Left ventricle myocardium inferior (tissue), 1 donor: Measurements from ENCODE around the gene RTP3. TPM values are rescaled to one million over a fixed set of nuclear protein-coding genes. Genes with fewer than 3 reads are reported as not detected.
"Not testable (repeated sequence)": the region's sequence is repeated elsewhere in the genome, so short reads cannot be mapped to it uniquely, and the experiment has no call there.

Experiments
- DNase-seq: peaks from one replicate; pipeline ENCODE4 v3.0.0-alpha.2; 2020
- H3K27ac ChIP-seq: fragments of 200-600 bp; replicated peaks from 2 replicates; pipeline ENCODE4 v1.8.0; 2021
- H3K27me3 ChIP-seq: fragments of 200-600 bp; 2 replicates; pipeline ENCODE4 v1.8.0; 2021; ENCODE audit warnings: low read depth
- H3K36me3 ChIP-seq: fragments of 200-600 bp; 2 replicates; pipeline ENCODE4 v1.8.0; 2021
- H3K4me1 ChIP-seq: fragments of 200-600 bp; 2 replicates; pipeline ENCODE4 v1.8.0; 2021
- H3K4me3 ChIP-seq: fragments of 200-600 bp; 2 replicates; pipeline ENCODE4 v1.8.0; 2021; ENCODE audit warnings: mild to moderate bottlenecking, moderate library complexity
- H3K9me3 ChIP-seq: fragments of 200-600 bp; replicated peaks from 2 replicates; pipeline ENCODE4 v1.8.0; 2021
- intact Hi-C: fragments of 100-400 bp; cut with micrococcal nuclease; formaldehyde crosslinking; loops from one replicate; pipeline ENCODE4 v1.11.0; 2022
- total RNA-seq: library from RNA; stranded (reverse); fragmentation: NEBNext Ultra II Directional; extraction: Animal tissue kit (Norgen Biotek cat#: 25700); gene quantifications from one replicate; pipeline ENCODE4 v1.2.1, GENCODE V29; 2021
- TF ChIP-seq, protein P1 (sequence below): fragments of 200-600 bp; IDR thresholded peaks from 2 replicates; pipeline ENCODE4 v1.8.0; 2021; ENCODE audit warnings: antibody characterized with exemption, mild to moderate bottlenecking, borderline replicate concordance
- donor health status: DM: no; HTN: yes; CAD: no; lungs with severe emphysema.

RTP3 gene
- total RNA-seq, 1 donor from 2014 or later: not detected

GRCh38 chr3:46517016-46517783 lies 19.4 kb downstream of the RTP3 start:
- Histone ChIP-seq H3K27me3 (no peaks in the 10 kb centered on the region), H3K4me1 (no peaks in the 10 kb centered on the region), H3K9me3 (no peaks in the 10 kb centered on the region), H3K27ac (no peak overlapping the region), H3K36me3 (peaks cover 41% of the 10 kb centered on the region), H3K4me3 (no peak overlapping the region)
- DNase-seq: no peak
- intact Hi-C loops: no loop called here
- TF ChIP-seq, protein P1, sequence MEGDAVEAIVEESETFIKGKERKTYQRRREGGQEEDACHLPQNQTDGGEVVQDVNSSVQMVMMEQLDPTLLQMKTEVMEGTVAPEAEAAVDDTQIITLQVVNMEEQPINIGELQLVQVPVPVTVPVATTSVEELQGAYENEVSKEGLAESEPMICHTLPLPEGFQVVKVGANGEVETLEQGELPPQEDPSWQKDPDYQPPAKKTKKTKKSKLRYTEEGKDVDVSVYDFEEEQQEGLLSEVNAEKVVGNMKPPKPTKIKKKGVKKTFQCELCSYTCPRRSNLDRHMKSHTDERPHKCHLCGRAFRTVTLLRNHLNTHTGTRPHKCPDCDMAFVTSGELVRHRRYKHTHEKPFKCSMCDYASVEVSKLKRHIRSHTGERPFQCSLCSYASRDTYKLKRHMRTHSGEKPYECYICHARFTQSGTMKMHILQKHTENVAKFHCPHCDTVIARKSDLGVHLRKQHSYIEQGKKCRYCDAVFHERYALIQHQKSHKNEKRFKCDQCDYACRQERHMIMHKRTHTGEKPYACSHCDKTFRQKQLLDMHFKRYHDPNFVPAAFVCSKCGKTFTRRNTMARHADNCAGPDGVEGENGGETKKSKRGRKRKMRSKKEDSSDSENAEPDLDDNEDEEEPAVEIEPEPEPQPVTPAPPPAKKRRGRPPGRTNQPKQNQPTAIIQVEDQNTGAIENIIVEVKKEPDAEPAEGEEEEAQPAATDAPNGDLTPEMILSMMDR: no peak

- TF ChIP-seq, protein P1: no peak
- Histone ChIP-seq H3K9me3 (no peaks in the 10 kb centered on the region), H3K4me3 (no peak overlapping the region), H3K27me3 (no peaks in the 10 kb centered on the region), H3K36me3 (peaks cover 42% of the 10 kb centered on the region), H3K27ac (no peak overlapping the region), H3K4me1 (no peaks in the 10 kb centered on the region)
- intact Hi-C loops: no loop called here
- DNase-seq: no peak
Observed at GRCh38 chr3:46517784-46518181, 20.0 kb downstream of the RTP3 start.

DNA sequence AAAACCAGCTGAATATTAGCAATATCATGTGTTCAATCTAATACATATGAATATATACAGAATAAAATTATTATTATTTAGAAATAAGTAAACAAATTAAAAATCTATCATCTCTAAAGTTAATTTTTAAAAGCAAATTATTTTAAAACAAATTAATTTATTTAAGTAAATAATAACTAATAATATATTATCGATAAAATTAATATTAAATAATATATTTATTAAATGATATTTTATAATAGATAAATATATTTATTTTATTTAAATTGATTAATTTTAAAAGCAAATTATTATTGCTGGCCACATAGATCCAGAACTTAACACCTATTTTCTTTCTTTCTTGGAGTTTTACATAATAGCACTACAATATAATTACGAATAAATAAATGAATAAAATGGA lies 22.2 kb downstream of the RTP3 start:
- H3K4me3 ChIP-seq: no peak overlapping the region
- no peak overlapping the region for H3K27ac ChIP-seq
- no peaks in the 10 kb centered on the region for H3K4me1 ChIP-seq
- DNase-seq: no peak
- H3K36me3 ChIP-seq: peaks cover 44% of the 10 kb centered on the region
- no peaks in the 10 kb centered on the region for H3K9me3 ChIP-seq
- TF ChIP-seq, protein P1: no peak
- intact Hi-C loops: no loop called here
- no peaks in the 10 kb centered on the region for H3K27me3 ChIP-seq

- Histone ChIP-seq H3K9me3 (no peaks in the 10 kb centered on the region), H3K27me3 (no peaks in the 10 kb centered on the region), H3K4me3 (no peak overlapping the region), H3K36me3 (peaks cover 49% of the 10 kb centered on the region), H3K4me1 (no peaks in the 10 kb centered on the region), H3K27ac (no peak overlapping the region)
- no peak for DNase-seq
- intact Hi-C loops: no loop called here
- TF ChIP-seq, protein P1: no peak
Observed at GRCh38 chr3:46520531-46520930, 22.8 kb downstream of the RTP3 start.

DNA sequence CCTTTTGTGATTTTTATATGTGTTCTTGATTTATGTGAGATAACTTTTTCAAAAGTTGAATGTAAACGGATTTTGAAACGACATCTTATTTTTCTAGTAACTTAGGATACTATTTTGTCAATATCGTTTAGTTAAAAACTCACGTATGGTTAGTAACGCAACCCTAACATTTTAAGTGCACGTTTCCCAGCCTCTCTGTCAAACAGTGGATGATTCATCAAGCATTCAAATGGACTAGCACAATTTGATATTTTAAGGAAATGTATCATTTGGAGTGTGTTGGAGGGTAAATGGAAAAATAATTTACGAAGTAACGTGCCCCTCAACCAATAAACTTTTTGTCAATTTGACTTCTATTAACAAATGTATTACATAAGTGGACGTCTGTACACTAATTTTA lies 23.3 kb downstream of the RTP3 start:
- H3K4me1 ChIP-seq: no peaks in the 10 kb centered on the region
- intact Hi-C loops: no loop called here
- H3K36me3 ChIP-seq: peaks cover 55% of the 10 kb centered on the region
- no peak overlapping the region for H3K4me3 ChIP-seq
- no peak for DNase-seq
- H3K27ac ChIP-seq: no peak overlapping the region
- no peaks in the 10 kb centered on the region for H3K9me3 ChIP-seq
- TF ChIP-seq, protein P1: no peak
- H3K27me3 ChIP-seq: no peaks in the 10 kb centered on the region

- intact Hi-C loops, DNase-seq, H3K27me3 ChIP-seq, H3K4me3 ChIP-seq, H3K9me3 ChIP-seq, H3K27ac ChIP-seq, H3K4me1 ChIP-seq: not testable (repeated sequence)
- H3K36me3 ChIP-seq: peaks cover 66% of the 10 kb centered on the region
Observed at GRCh38 chr3:46522201-46522600, 24.4 kb downstream of the RTP3 start.
